ENCODE data around the gene PDAP1. TPM values are rescaled to one million over a fixed set of nuclear protein-coding genes. Genes with fewer than 3 reads are reported as not detected.

PDAP1 gene
- total and polyA plus RNA-seq, 9 of the 15 experiments (the other 6 are each of a cell fraction or from before 2014, with no cell fraction given), result 10.2 to 315 (median 129) TPM

DNA sequence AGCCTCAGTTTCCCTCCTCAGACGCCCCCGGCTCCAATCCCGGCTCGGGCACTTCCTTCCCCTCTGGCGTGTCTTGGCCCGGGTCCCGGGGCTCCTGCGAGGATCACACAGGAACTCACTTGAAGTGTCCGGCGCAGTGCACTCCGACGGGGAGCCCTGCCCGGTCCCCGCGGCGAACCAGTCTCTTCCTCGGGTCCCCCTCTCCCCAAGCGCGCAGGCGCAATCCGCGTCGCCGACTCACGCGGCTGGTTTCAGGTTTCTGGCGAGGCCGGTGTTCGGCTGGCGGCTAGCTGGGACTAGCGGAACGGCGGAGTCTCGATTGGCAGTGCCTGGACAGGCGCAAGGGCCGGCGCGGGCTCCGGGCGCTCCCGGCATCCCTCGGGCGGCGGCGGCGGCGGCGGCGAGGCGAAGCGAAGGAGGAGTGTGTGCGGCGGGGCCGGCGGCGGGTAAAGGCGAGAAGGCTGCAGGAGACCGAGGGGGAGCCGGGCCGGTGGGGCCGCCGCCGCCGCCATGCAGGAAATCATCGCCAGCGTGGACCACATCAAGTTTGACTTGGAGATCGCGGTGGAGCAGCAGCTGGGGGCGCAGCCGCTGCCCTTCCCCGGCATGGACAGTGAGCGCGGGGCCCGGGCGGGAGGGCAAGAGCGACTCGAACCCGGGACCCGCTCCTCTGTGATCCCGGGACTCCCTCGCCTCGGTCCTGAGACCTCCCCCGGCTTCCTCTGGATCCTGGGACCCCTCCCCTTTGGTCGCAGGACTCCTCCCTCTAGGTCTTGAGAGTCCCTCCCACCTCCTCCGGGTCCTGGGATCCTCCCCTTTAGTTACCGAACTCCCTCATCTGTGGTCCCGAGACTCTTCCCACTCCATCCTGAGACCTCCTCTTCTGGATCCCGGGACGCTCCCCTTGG, 30.4 kb upstream of the PDAP1 start, which contains the start of the genes CPSF4 and PTCD1 (continued):
- TF ChIP-seq BCLAF1 (IDR thresholded peaks at IDR 0.05; ENCODE audit: borderline replicate concordance in 1 of 2, control insufficient read depth in 1 of 2, low read depth in 2 of 2, low read length in 1 of 2) (no peak), KAT7 (CRISPR knock-in tag; IDR thresholded peaks at IDR 0.05; ENCODE audit: borderline replicate concordance) (no peak; the same call in 1 of the 2 replicates), ZNF212 (CRISPR knock-in tag; IDR thresholded peaks at IDR 0.05) (peak; percentile 63; the same call in 1 of the 2 replicates), JUNB (CRISPR knock-in tag; conservative IDR thresholded peaks at IDR 0.05) (0 out of 2 replicates have a peak, but pooled peaks have one; percentile 12), KLF13 (tag; IDR thresholded peaks at IDR 0.05; ENCODE audit: borderline replicate concordance, low read depth) (no peak), NR3C1 (CRISPR knock-in tag; IDR thresholded peaks at IDR 0.05) (no peak), PCBP1 (IDR thresholded peaks at IDR 0.05; ENCODE audit: low read depth, low read length, poor library complexity, severe bottlenecking) (no peak), POLR2B (IDR thresholded peaks at IDR 0.05; ENCODE audit: low read depth, partially characterized antibody) (peak; percentile 74), XRCC4 (IDR thresholded peaks at IDR 0.05; ENCODE audit: extremely low read depth, insufficient read depth, insufficient read length) (no peak), CBX5 (IDR thresholded peaks at IDR 0.05; ENCODE audit: borderline replicate concordance, low read depth) (0 out of 2 replicates have a peak, but pooled peaks have one; percentile 7), PPARD (CRISPR knock-in tag; IDR thresholded peaks at IDR 0.05) (no peak), MTF1 (CRISPR knock-in tag; IDR thresholded peaks at IDR 0.05; ENCODE audit: borderline replicate concordance) (no peak), PHTF2 (CRISPR knock-in tag; IDR thresholded peaks at IDR 0.05) (no peak), ILF3 (IDR thresholded peaks at IDR 0.05; ENCODE audit: borderline replicate concordance) (no peak), NELFE (IDR thresholded peaks at IDR 0.05; ENCODE audit: insufficient read depth, insufficient read length) (no peak)
- TF ChIP-seq, protein P1, sequence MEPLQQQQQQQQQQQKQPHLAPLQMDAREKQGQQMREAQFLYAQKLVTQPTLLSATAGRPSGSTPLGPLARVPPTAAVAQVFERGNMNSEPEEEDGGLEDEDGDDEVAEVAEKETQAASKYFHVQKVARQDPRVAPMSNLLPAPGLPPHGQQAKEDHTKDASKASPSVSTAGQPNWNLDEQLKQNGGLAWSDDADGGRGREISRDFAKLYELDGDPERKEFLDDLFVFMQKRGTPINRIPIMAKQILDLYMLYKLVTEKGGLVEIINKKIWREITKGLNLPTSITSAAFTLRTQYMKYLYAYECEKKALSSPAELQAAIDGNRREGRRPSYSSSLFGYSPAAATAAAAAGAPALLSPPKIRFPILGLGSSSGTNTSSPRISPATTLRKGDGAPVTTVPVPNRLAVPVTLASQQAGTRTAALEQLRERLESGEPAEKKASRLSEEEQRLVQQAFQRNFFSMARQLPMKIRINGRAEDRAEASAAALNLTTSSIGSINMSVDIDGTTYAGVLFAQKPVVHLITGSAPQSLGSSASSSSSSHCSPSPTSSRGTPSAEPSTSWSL (CRISPR knock-in tag; IDR thresholded peaks at IDR 0.05; ENCODE audit: borderline replicate concordance), result 0 out of 2 replicates have a peak, but pooled peaks have one; percentile 42
- TF ChIP-seq, protein P2, sequence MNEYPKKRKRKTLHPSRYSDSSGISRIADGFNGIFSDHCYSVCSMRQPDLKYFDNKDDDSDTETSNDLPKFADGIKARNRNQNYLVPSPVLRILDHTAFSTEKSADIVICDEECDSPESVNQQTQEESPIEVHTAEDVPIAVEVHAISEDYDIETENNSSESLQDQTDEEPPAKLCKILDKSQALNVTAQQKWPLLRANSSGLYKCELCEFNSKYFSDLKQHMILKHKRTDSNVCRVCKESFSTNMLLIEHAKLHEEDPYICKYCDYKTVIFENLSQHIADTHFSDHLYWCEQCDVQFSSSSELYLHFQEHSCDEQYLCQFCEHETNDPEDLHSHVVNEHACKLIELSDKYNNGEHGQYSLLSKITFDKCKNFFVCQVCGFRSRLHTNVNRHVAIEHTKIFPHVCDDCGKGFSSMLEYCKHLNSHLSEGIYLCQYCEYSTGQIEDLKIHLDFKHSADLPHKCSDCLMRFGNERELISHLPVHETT (CRISPR knock-in tag; conservative IDR thresholded peaks at IDR 0.05 in 1 of 2, IDR thresholded peaks at IDR 0.05 in 1 of 2), result peak in 1 of 2 experiments; percentile 98; a peak in 2 of 4 replicates

Measured in K562 (cell line).